GM21528 (cell line): ENCODE data around the gene CDC42BPB.

Experiments
- ATAC-seq: cut with Tn5 transposase; IDR thresholded peaks from one replicate; pipeline ENCODE4 v1.9.1; 2021; ENCODE audit warnings: mild to moderate bottlenecking, moderate library complexity; ENCODE audit not compliant: unreplicated experiment, low FRiP score

The CDC42BPB gene

GRCh38 chr14:102922490-102923200 is 134.7 kb downstream of the CDC42BPB start, which contains the start of gene AMN:
Gene AMN, plus strand, starts transcription at chr14:102922663. Its CDS starts 26 bp downstream, at chr14:102922689.
- ATAC-seq, result no peak

- no peak for ATAC-seq
Observed at GRCh38 chr14:102920998-102921304, 136.4 kb downstream of the CDC42BPB start.

- ATAC-seq, result no peak
Observed at GRCh38 chr14:102920273-102920997, 136.9 kb downstream of the CDC42BPB start.

GRCh38 chr14:102918438-102918837 is 138.9 kb downstream of the CDC42BPB start:
- ATAC-seq, result no peak

GRCh38 chr14:102917469-102918211 is 139.7 kb downstream of the CDC42BPB start:
- no peak for ATAC-seq

GRCh38 chr14:102917056-102917385 is 140.3 kb downstream of the CDC42BPB start:
- no peak for ATAC-seq

GRCh38 chr14:102916347-102917055 is 140.8 kb downstream of the CDC42BPB start:
- no peak for ATAC-seq

GRCh38 chr14:102915292-102916110 is 141.8 kb downstream of the CDC42BPB start:
- ATAC-seq, result no peak

GRCh38 chr14:102914474-102915291 is 142.7 kb downstream of the CDC42BPB start:
- no peak for ATAC-seq

- ATAC-seq, result no peak
Observed at GRCh38 chr14:102913341-102914211, 143.8 kb downstream of the CDC42BPB start.

- ATAC-seq, result no peak
Observed at GRCh38 chr14:102911991-102912761, 145.2 kb downstream of the CDC42BPB start.

- no peak for ATAC-seq
Observed at GRCh38 chr14:102911541-102911951, 145.8 kb downstream of the CDC42BPB start.

- ATAC-seq, result no peak
Observed at GRCh38 chr14:102910442-102910841, 146.9 kb downstream of the CDC42BPB start.

- ATAC-seq, result no peak
Observed at GRCh38 chr14:102909911-102910310, 147.4 kb downstream of the CDC42BPB start.

- no peak for ATAC-seq
Observed at GRCh38 chr14:102909462-102909861, 147.9 kb downstream of the CDC42BPB start.

GRCh38 chr14:102908766-102909455 is 148.4 kb downstream of the CDC42BPB start:
- ATAC-seq, result no peak
